HL-60 (cell line): ENCODE results near the gene NAGS.

ENCODE experiments used
- GABPA ChIP-seq: IDR thresholded peaks from 2 replicates; pipeline ENCODE4 v1.6.1; 2012; ENCODE audit warnings: low read depth
- POLR2AphosphoS5 ChIP-seq: IDR thresholded peaks from 2 replicates; pipeline ENCODE4 v1.6.1; 2012; ENCODE audit warnings: low read depth
- TF ChIP-seq, protein P1 (sequence below): IDR thresholded peaks from one replicate; pipeline ENCODE4 v1.5.1; 2011; ENCODE audit warnings: low read length, control low read depth, inconsistent platforms; ENCODE audit not compliant: insufficient read depth
- TF ChIP-seq, protein P2 (sequence below): IDR thresholded peaks from 2 replicates; pipeline ENCODE4 v1.6.1; 2012; ENCODE audit warnings: low read depth; ENCODE audit not compliant: insufficient replicate concordance

DNA sequence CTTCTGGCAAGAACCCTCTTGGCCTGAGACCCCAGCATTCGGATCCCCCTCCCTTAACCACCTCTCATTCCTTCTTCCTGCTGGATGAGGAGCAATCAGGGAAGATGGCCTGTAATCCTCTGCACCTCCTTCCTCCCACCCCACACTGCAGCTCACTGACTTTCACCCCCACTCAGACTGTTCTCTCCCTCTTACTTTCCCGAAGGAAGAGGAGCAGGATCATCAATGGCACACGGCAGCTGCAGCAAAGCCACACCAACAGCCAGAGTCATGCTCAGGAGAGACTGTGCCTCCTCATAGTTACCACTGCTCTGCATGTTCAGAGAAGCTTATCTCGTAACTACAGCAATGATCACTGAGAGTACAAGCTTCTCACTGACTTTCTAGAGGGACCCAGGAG is 20.4 kb downstream of the NAGS start:
- TF ChIP-seq, protein P1, sequence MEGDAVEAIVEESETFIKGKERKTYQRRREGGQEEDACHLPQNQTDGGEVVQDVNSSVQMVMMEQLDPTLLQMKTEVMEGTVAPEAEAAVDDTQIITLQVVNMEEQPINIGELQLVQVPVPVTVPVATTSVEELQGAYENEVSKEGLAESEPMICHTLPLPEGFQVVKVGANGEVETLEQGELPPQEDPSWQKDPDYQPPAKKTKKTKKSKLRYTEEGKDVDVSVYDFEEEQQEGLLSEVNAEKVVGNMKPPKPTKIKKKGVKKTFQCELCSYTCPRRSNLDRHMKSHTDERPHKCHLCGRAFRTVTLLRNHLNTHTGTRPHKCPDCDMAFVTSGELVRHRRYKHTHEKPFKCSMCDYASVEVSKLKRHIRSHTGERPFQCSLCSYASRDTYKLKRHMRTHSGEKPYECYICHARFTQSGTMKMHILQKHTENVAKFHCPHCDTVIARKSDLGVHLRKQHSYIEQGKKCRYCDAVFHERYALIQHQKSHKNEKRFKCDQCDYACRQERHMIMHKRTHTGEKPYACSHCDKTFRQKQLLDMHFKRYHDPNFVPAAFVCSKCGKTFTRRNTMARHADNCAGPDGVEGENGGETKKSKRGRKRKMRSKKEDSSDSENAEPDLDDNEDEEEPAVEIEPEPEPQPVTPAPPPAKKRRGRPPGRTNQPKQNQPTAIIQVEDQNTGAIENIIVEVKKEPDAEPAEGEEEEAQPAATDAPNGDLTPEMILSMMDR = no peak
- no peak for TF ChIP-seq GABPA
- TF ChIP-seq, protein P2, sequence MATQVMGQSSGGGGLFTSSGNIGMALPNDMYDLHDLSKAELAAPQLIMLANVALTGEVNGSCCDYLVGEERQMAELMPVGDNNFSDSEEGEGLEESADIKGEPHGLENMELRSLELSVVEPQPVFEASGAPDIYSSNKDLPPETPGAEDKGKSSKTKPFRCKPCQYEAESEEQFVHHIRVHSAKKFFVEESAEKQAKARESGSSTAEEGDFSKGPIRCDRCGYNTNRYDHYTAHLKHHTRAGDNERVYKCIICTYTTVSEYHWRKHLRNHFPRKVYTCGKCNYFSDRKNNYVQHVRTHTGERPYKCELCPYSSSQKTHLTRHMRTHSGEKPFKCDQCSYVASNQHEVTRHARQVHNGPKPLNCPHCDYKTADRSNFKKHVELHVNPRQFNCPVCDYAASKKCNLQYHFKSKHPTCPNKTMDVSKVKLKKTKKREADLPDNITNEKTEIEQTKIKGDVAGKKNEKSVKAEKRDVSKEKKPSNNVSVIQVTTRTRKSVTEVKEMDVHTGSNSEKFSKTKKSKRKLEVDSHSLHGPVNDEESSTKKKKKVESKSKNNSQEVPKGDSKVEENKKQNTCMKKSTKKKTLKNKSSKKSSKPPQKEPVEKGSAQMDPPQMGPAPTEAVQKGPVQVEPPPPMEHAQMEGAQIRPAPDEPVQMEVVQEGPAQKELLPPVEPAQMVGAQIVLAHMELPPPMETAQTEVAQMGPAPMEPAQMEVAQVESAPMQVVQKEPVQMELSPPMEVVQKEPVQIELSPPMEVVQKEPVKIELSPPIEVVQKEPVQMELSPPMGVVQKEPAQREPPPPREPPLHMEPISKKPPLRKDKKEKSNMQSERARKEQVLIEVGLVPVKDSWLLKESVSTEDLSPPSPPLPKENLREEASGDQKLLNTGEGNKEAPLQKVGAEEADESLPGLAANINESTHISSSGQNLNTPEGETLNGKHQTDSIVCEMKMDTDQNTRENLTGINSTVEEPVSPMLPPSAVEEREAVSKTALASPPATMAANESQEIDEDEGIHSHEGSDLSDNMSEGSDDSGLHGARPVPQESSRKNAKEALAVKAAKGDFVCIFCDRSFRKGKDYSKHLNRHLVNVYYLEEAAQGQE = no peak
- TF ChIP-seq POLR2AphosphoS5 = no peak
